Measurements from ENCODE around the gene COA1. TPM values are rescaled to one million over a fixed set of nuclear protein-coding genes. Genes with fewer than 3 reads are reported as not detected.
A peak's percentile ranks its signal among the peaks of the same experiment; 100 is the strongest.
"Not testable (repeated sequence)": the region's sequence is repeated elsewhere in the genome, so short reads cannot be mapped to it uniquely, and the experiment has no call there.

COA1 gene
- total and polyA plus RNA-seq, 5 donors: 53.3 to 78.6 (median 63.2) TPM

DNA sequence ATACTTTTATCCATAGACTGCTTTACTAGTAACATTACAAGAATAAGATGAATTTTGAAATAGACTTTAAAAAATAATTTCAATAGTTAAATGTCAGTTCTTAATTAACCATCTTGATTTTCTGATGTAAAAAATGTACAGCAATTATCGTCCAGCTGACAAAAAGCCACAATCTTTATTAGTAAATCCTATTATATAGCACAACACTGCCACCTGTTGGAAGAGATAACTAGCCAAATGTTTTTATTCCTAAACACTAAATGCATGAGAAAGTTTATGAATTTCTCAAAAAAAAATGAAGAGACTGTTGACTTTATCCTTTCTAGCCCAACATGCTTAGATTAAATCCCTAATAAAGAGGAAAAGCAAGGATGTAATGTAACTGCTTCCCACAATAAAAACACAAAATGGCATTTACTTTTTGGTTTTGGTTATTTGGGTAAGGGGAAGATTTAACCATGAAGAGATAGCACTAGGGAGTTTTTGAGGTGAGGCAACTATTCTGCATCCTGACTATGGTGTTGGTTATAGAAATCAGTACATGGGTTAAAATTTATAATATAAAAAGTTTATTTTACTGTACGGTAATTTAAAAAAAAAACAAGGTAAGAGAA is 8.0 kb downstream of the COA1 start:
- intact Hi-C loops (cut with DNase I): loop anchor here in 3 of 4 donors (5.0 to 10.0 kb wide), 2 partner anchors 114 to 139 kb away; partner anchors contain the start of gene STK17A (in 3 of the 3)
- no peak for ATAC-seq
- Histone ChIP-seq H3K9me3 (ENCODE audit: control insufficient read depth, low read length) (no peaks in the 10 kb centered on the region), H3K27ac (ENCODE audit: low read length) (no peak overlapping the region), H3K4me3 (ENCODE audit: low read length) (no peak overlapping the region), H3K27me3 (ENCODE audit: control insufficient read depth, insufficient read depth) (no peaks in the 10 kb centered on the region), H3K4me1 (ENCODE audit: control insufficient read depth, insufficient read depth, low read length) (no peaks in the 10 kb centered on the region)
- 41% methylated on average over 2 of the region's 2 CpGs for WGBS
- DNase-seq: no peak

DNA sequence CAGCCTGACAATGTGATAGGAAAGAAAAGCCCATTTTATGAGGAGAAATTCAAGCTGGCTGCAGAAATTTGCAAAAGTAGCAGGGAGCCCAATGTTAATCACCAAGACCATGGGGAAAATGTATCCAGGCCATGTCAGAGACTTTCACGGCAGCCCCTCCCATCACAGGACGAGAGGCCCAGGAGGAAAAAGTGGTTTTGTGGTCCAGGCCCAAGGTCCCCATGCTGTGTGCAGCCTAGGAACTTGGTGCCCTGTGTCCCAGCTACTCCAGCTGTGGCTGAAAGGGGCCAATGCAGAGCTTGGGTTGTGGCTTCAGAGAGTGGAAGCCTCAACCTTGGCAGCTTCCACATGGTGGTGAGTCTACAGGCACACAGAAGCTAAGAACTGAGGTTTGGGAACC is 12.7 kb downstream of the COA1 start:
- 90% methylated on average over 2 of the region's 2 CpGs for WGBS
- no peaks in the 10 kb centered on the region for H3K27me3 ChIP-seq (ENCODE audit: control insufficient read depth, insufficient read depth)

DNA sequence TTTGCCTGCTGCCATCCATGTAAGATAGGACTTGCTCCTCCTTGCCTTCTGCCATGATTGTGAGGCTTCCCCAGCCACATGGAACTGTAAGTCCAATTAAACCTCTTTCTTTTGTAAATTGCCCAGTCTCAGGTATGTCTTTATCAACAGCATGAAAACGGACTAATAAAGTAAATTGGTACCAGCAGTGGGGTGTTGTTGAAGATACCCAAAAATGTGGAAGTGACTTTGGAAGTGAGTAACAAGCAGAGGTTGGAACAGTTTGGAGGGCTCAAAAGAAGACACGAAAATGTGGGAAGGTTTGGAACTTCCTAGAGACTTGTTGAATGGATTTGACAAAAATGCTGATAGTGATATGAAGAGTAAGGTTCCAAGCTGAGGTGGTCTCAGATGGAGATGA is 13.4 kb downstream of the COA1 start:
- WGBS: 93% methylated on average over 2 of the region's 2 CpGs
- ATAC-seq; H3K27ac ChIP-seq (ENCODE audit: low read length); H3K27me3 ChIP-seq (ENCODE audit: control insufficient read depth, insufficient read depth); intact Hi-C loops (cut with DNase I); DNase-seq; H3K9me3 ChIP-seq (ENCODE audit: control insufficient read depth, low read length); H3K4me3 ChIP-seq (ENCODE audit: low read length); H3K4me1 ChIP-seq (ENCODE audit: control insufficient read depth, insufficient read depth, low read length): not testable (repeated sequence)

More for the DNA sequence above, 12.7 kb downstream of the COA1 start:
- Histone ChIP-seq H3K27ac (ENCODE audit: low read length) (no peak overlapping the region), H3K4me1 (ENCODE audit: control insufficient read depth, insufficient read depth, low read length) (no peaks in the 10 kb centered on the region), H3K9me3 (ENCODE audit: control insufficient read depth, low read length) (no peaks in the 10 kb centered on the region), H3K4me3 (ENCODE audit: low read length) (no peak overlapping the region)
- intact Hi-C loops (cut with DNase I): no loop called here
- no peak for ATAC-seq
- no peak for DNase-seq

DNA sequence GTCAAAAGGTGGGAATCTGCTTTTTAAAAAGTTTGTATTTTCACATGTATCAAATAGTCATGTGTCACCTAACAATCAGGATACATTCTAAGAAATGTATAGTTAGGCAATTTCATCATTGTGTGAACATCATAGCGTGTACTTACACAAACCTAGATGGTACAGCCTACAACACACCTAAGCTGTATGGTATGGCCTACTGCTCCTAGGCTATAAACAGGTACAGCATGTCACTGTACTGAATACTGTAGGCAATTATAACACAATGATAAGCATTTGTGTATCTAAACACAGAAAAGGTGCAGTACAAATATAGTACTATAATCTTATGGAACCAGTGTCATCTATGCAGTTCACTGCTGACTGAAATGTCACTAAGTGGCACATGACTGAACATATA is 17.8 kb downstream of the COA1 start:
- 100% methylated on average over 1 of the region's 1 CpG for WGBS
- intact Hi-C loops (cut with DNase I): no loop called here

DNA sequence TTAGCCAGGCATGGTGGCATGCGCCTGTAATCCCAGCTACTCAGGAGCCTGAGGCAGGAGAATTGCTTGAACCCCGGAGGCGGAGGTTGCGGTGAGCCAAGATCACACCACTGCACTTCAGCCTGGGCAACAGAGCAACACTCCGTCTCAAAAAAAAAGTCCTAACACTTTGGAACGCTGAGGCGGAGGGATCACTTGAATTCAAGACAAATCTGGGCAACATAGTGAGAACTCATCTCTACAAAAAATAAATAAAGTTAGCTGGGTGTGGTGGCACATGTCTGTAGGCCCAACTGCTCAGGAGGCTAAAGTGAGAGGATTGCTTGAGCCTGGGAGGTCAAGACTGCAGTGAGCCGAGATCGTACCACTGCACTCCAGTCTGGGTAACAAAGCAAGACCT is 21.3 kb downstream of the COA1 start:
- H3K27ac ChIP-seq (ENCODE audit: low read length); H3K4me1 ChIP-seq (ENCODE audit: control insufficient read depth, insufficient read depth, low read length); H3K9me3 ChIP-seq (ENCODE audit: control insufficient read depth, low read length); DNase-seq; H3K27me3 ChIP-seq (ENCODE audit: control insufficient read depth, insufficient read depth); intact Hi-C loops (cut with DNase I); H3K4me3 ChIP-seq (ENCODE audit: low read length); ATAC-seq: not testable (repeated sequence)
- WGBS: 98% methylated on average over 9 of the region's 9 CpGs

More for the DNA sequence above, 17.8 kb downstream of the COA1 start:
- no peak for DNase-seq
- no peaks in the 10 kb centered on the region for H3K4me1 ChIP-seq (ENCODE audit: control insufficient read depth, insufficient read depth, low read length)
- H3K27me3 ChIP-seq (ENCODE audit: control insufficient read depth, insufficient read depth): no peaks in the 10 kb centered on the region
- H3K9me3 ChIP-seq (ENCODE audit: control insufficient read depth, low read length): no peaks in the 10 kb centered on the region
- no peak for ATAC-seq
- no peak overlapping the region for H3K27ac ChIP-seq (ENCODE audit: low read length)
- no peak overlapping the region for H3K4me3 ChIP-seq (ENCODE audit: low read length)

DNA sequence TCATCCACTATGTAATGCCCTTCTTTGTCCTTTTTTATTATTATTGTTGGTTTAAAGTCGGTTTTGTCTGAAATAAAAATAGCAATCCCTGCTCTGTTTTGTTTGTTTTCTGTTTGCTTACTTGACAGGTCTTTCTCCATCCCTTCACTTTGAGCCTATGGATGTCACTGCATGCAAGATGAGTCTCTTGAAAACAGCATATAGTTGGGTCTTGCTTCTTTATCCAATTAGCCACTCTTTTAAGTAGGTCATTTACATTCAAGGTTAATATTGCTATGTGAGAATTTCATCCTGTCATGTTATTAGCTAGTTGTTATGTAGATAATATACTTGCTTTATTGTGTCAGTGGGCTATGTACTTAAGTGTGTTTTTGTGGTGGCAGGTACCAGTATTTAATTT is 25.8 kb downstream of the COA1 start:
- WGBS: 94% methylated on average over 1 of the region's 1 CpG

DNA sequence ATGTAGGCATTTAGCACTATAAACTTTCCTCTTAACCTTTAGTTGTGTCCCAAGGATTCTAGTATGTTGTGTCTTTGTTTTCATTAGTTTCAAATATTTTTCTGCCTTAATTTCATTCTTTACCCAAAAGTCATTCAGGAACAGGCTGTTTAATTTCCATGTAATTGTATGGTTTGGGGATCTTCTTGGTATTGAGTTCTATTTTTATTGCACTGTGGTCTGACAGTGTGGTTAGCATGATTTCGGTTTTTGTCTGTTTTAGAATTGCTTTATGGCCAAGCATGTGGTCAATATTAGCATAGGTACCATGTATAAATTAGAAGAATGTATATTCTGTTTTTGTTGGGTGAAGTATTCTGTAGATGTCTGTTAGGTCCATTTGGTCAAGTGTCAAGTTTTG is 26.3 kb downstream of the COA1 start:
- ATAC-seq: no peak

More for the DNA sequence above, 25.8 kb downstream of the COA1 start:
- intact Hi-C loops (cut with DNase I): loop anchor here in 2 of 4 donors (5.0 kb wide), 2 partner anchors 121 to 126 kb away; partner anchors contain the start of gene STK17A (in 1 of the 2)
- Histone ChIP-seq H3K9me3 (ENCODE audit: control insufficient read depth, low read length) (no peaks in the 10 kb centered on the region), H3K4me3 (ENCODE audit: low read length) (no peak overlapping the region), H3K4me1 (ENCODE audit: control insufficient read depth, insufficient read depth, low read length) (no peaks in the 10 kb centered on the region), H3K27ac (ENCODE audit: low read length) (no peak overlapping the region), H3K27me3 (ENCODE audit: control insufficient read depth, insufficient read depth) (no peaks in the 10 kb centered on the region)
- ATAC-seq: no peak
- no peak for DNase-seq

DNA sequence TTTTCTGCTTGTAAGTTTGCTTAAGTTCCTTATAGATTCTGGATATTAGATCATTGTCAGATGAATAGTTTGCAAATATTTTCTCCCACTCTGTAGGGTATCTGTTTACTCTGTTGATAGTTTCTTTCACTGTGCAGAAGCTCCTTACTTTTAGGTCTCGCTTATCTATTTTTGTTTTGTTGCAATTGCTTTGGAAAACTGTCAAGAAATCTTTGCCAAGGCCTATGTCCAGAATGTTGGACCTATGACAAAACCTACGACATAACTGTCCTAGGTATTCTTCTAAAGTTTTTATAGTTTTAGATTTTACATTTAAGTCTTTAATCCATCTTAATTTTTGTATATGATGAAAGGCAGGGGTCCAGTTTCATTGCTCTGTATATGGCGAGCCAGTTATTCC is 27.4 kb downstream of the COA1 start:
- Histone ChIP-seq H3K27me3 (ENCODE audit: control insufficient read depth, insufficient read depth) (no peaks in the 10 kb centered on the region), H3K27ac (ENCODE audit: low read length) (no peak overlapping the region), H3K9me3 (ENCODE audit: control insufficient read depth, low read length) (no peaks in the 10 kb centered on the region), H3K4me1 (ENCODE audit: control insufficient read depth, insufficient read depth, low read length) (no peaks in the 10 kb centered on the region), H3K4me3 (ENCODE audit: low read length) (no peak overlapping the region)
- DNase-seq (no peak), ATAC-seq (no peak)
- 52% methylated on average over 3 of the region's 3 CpGs for WGBS
- intact Hi-C loops (cut with DNase I): loop anchor here (2.0 to 5.0 kb wide), 3 partner anchors 119 to 125 kb away; partner anchors contain the start of gene STK17A (in 3 of the 4)

More for the DNA sequence above, 26.3 kb downstream of the COA1 start:
- intact Hi-C loops (cut with DNase I): loop anchor here in 2 of 4 donors (5.0 kb wide), 2 partner anchors 121 to 126 kb away; partner anchors contain the start of gene STK17A (in 1 of the 2)
- WGBS: 88% methylated on average over 1 of the region's 1 CpG
- DNase-seq: no peak
- H3K4me3 ChIP-seq (ENCODE audit: low read length): no peak overlapping the region
- H3K4me1 ChIP-seq (ENCODE audit: control insufficient read depth, insufficient read depth, low read length): no peaks in the 10 kb centered on the region
- no peaks in the 10 kb centered on the region for H3K27me3 ChIP-seq (ENCODE audit: control insufficient read depth, insufficient read depth)
- no peak overlapping the region for H3K27ac ChIP-seq (ENCODE audit: low read length)
- no peaks in the 10 kb centered on the region for H3K9me3 ChIP-seq (ENCODE audit: control insufficient read depth, low read length)

DNA sequence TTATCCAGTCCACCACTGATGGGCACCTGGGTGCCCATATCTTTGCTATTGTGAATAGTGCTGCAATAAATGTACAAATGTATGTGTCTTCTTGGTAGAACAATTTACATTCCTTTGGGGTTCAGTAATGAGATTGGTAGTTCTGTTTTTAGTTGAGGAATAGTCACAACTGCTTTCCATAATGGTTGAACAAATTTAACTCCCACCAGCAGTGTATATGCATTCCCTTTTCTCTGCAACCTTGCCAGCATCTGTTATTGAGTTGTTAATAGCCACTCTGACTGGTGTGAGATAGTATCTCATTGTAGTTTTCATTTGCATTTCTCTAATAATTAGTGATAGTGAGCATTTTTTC is 27.8 kb downstream of the COA1 start:
- intact Hi-C loops (cut with DNase I): loop anchor here (2.0 to 5.0 kb wide), 3 partner anchors 119 to 124 kb away; partner anchors contain the start of gene STK17A (in 3 of the 4)
- ATAC-seq (no peak), DNase-seq (no peak)
- no peaks in the 10 kb centered on the region for H3K4me1 ChIP-seq (ENCODE audit: control insufficient read depth, insufficient read depth, low read length)
- H3K27ac ChIP-seq (ENCODE audit: low read length): no peak overlapping the region
- no peaks in the 10 kb centered on the region for H3K9me3 ChIP-seq (ENCODE audit: control insufficient read depth, low read length)
- H3K27me3 ChIP-seq (ENCODE audit: control insufficient read depth, insufficient read depth): no peaks in the 10 kb centered on the region
- no peak overlapping the region for H3K4me3 ChIP-seq (ENCODE audit: low read length)

DNA sequence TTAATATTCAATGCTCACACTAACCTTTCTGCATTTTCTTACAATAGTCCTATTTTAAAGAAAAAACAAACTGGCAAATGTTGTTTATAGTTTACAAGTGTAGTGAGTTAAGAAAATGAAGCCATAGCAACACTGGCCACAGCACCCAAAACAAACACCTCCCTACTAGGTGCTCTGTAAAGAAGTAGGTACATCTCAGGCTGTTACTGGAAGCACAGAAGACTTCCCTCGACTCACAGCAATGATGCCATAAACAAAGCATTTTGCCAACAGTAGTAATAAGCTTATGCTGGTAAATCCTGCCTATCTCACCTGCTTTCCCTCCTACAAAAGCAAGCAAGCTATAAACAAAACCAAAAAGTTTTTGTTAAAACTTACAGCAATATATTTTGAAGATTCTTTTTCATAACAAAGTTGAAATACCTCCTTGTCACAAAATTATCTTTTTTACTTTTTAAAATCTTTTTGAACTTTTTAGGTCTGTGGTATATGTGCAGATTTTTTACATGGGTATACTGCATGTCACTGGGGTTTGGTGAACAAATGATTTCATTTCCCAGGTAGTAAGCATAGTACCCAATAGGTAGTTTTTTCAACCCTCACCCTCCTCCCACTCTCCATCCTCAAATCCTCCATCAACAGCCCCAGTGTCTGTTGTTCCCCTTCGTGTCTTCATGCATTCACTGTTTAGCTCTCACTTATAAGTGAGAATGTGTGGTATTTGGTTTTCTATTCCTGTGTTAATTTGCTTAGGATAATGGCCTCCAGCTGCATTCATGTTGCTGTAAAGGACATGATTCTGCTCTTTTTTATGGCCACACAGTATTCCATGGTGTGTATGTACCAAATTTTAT is 28.4 kb downstream of the COA1 start:
- intact Hi-C loops (cut with DNase I): loop anchor here (2.0 to 5.0 kb wide), 3 partner anchors 118 to 124 kb away; partner anchors contain the start of gene STK17A (in 3 of the 4)
- Histone ChIP-seq H3K27ac (ENCODE audit: low read length) (no peak overlapping the region), H3K9me3 (ENCODE audit: control insufficient read depth, low read length) (no peaks in the 10 kb centered on the region), H3K4me3 (ENCODE audit: low read length) (no peak overlapping the region), H3K27me3 (ENCODE audit: control insufficient read depth, insufficient read depth) (no peaks in the 10 kb centered on the region), H3K4me1 (ENCODE audit: control insufficient read depth, insufficient read depth, low read length) (no peaks in the 10 kb centered on the region)
- DNase-seq (no peak), ATAC-seq (no peak)
- WGBS: 46% methylated on average over 2 of the region's 2 CpGs

DNA sequence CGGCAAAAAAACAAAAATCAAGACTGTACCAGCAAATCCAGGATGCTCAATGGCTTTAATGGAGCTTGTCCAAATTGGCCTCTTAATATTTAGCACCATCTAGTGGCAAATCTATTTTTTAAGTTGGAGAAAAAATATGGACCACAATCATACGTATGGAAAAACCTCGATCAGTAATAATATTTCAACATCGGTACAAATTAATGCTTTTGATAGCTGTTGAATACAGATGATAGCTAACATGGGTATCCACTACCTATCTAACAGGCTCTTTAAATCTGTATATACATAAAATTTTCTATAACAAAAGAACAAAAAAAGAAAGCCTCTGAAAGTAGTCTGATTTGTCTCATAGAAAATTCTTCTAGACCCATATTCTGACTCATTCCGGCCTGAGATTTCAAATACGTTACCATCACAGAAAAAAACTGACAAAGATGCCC is 29.2 kb downstream of the COA1 start:
- 28% methylated on average over 6 of the region's 6 CpGs for WGBS
- ATAC-seq: peak in 1 of 2 donors; percentile 69
- intact Hi-C loops (cut with DNase I): loop anchor here (2.0 to 5.0 kb wide), 3 partner anchors 117 to 123 kb away; partner anchors contain the start of gene STK17A (in 3 of the 4)

More for the DNA sequence above, 29.2 kb downstream of the COA1 start:
- Histone ChIP-seq H3K4me3 (ENCODE audit: low read length) (no peak overlapping the region), H3K27ac (ENCODE audit: low read length) (no peak overlapping the region), H3K4me1 (ENCODE audit: control insufficient read depth, insufficient read depth, low read length) (no peaks in the 10 kb centered on the region), H3K9me3 (ENCODE audit: control insufficient read depth, low read length) (no peaks in the 10 kb centered on the region), H3K27me3 (ENCODE audit: control insufficient read depth, insufficient read depth) (no peaks in the 10 kb centered on the region)
- no peak for DNase-seq
